HCT116 (cell line): ENCODE measurements around the gene CNTNAP2. TPM values are rescaled to one million over a fixed set of nuclear protein-coding genes. Genes with fewer than 3 reads are reported as not detected.

Experiments used
- ATAC-seq: fragments of 200-7000 bp; cut with Tn5 transposase; 2 replicates; pipeline ENCODE4 v1.9.1; 2020; ENCODE audit warnings: mild to moderate bottlenecking, moderate library complexity
- BruUV-seq: library from RNA; stranded (reverse); fragments of 400-500 nt; replicated peaks from 2 replicates; lab custom pipeline; 2021; lab: Mats Ljungman, UMichigan
- CTCF ChIA-PET: fragments of 300-600 bp; sonication (Branson Sonifier 250); formaldehyde crosslinking; loops from one replicate; lab custom pipeline; 2021; ENCODE audit warnings: antibody characterized with exemption; lab: Charles Lee
- POLR2A ChIA-PET: fragments of 300-600, 350-600 bp; sonication (Branson Sonifier 250); formaldehyde crosslinking; loops from one replicate; lab custom pipeline; 2021; ENCODE audit warnings: antibody characterized with exemption; lab: Charles Lee
- RAD21 ChIA-PET, 2 experiments: fragments of 300-600 bp; sonication (Branson Sonifier 250); formaldehyde crosslinking; loops; one replicate each; lab custom pipeline; 2023; ENCODE audit warnings: low total read pairs in 2 of 2; ENCODE audit not compliant: uncharacterized antibody in 2 of 2, unreplicated experiment in 2 of 2, low non-redundant PET in 1 of 2; lab: Charles Lee
- DNase-seq: peaks from one replicate; pipeline ENCODE4 v3.0.0-alpha.2; 2010; ENCODE audit warnings: low read depth, low spot score
- H2AFZ ChIP-seq: fragments of 200-600 bp; shearing (Covaris generic), sonication (generic); 2 replicates; pipeline ENCODE4 v1.6.1; 2017; ENCODE audit warnings: low read depth, mixed run types, mixed read lengths, antibody characterized with exemption, low read length; ENCODE audit not compliant: poor library complexity, severe bottlenecking
- H3K27ac ChIP-seq: 2 replicates; pipeline ENCODE4 v1.5.1; 2012; ENCODE audit warnings: low read depth, low read length
- H3K27me3 ChIP-seq: fragments of 200-600 bp; sonication (generic); 2 replicates; pipeline ENCODE4 v1.6.1; 2016; ENCODE audit warnings: mixed run types, low read length, mixed read lengths; ENCODE audit not compliant: insufficient read depth
- H3K36me3 ChIP-seq, 2 experiments: fragments of 200-500 bp in 1 of 2; fragments of 200-600 bp in 1 of 2; sonication (Bioruptor generic) in 1 of 2; sonication (generic) in 1 of 2; 2 replicates each; pipeline versions ENCODE4 v1.5.1 to v1.6.1; 2014 to 2016; ENCODE audit warnings: low read length in 2 of 2, inconsistent platforms in 1 of 2, mixed read lengths in 1 of 2, mixed run types in 1 of 2; ENCODE audit not compliant: insufficient read depth in 2 of 2, control insufficient read depth in 1 of 2
- H3K4me1 ChIP-seq, 2 experiments: fragments of 200-600 bp in 1 of 2; sonication (generic) in 1 of 2; 2 replicates each; pipeline versions ENCODE4 v1.5.1 to v1.6.1; 2012 to 2017; ENCODE audit warnings: low read length in 2 of 2, inconsistent platforms in 1 of 2, mild to moderate bottlenecking in 1 of 2, mixed read lengths in 1 of 2, mixed run types in 1 of 2, moderate library complexity in 1 of 2; ENCODE audit not compliant: insufficient read depth in 2 of 2, control insufficient read depth in 1 of 2
- H3K4me2 ChIP-seq: fragments of 200-600 bp; sonication (generic); 2 replicates; pipeline ENCODE4 v1.6.1; 2017; ENCODE audit warnings: mixed run types, low read length, mixed read lengths
- H3K4me3 ChIP-seq, 2 experiments: fragments of 200-600 bp in 1 of 2; sonication (generic) in 1 of 2; replicated peaks in 1 of 2; 2 replicates each; pipeline ENCODE4 v1.5.1; 2011 to 2016; ENCODE audit warnings: low read length in 2 of 2, control low read depth in 1 of 2, low read depth in 1 of 2, mild to moderate bottlenecking in 1 of 2, mixed read lengths in 1 of 2, mixed run types in 1 of 2
- H3K79me2 ChIP-seq: fragments of 200-600 bp; sonication (generic); 2 replicates; pipeline ENCODE4 v1.6.1; 2017; ENCODE audit warnings: mild to moderate bottlenecking, mixed run types, low read length, moderate library complexity, mixed read lengths; ENCODE audit not compliant: insufficient read depth
- H3K9ac ChIP-seq: fragments of 200-600 bp; sonication (generic); 2 replicates; pipeline ENCODE4 v1.6.1; 2016; ENCODE audit warnings: low read length, mixed read lengths
- H3K9me2 ChIP-seq: fragments of 200-600 bp; sonication (generic), shearing (Covaris generic); 2 replicates; pipeline ENCODE4 v1.6.1; 2017; ENCODE audit warnings: mixed run types, mild to moderate bottlenecking, moderate library complexity; ENCODE audit not compliant: insufficient read depth
- H3K9me3 ChIP-seq, 2 experiments: fragments of 200-500 bp in 1 of 2; fragments of 200-600 bp in 1 of 2; sonication (Bioruptor generic) in 1 of 2; sonication (generic) in 1 of 2; 2 replicates each; pipeline ENCODE4 v1.6.1; 2014 to 2017; ENCODE audit warnings: low read length in 2 of 2, mixed read lengths in 2 of 2, inconsistent platforms in 1 of 2, low read depth in 1 of 2, mild to moderate bottlenecking in 1 of 2, mixed run types in 1 of 2, moderate library complexity in 1 of 2; ENCODE audit not compliant: control insufficient read depth in 1 of 2, insufficient read depth in 1 of 2
- H4K20me1 ChIP-seq: fragments of 200-600 bp; sonication (generic), shearing (Covaris generic); 2 replicates; pipeline ENCODE4 v1.6.1; 2017; ENCODE audit warnings: mixed run types, mild to moderate bottlenecking, moderate library complexity; ENCODE audit not compliant: insufficient read depth
- CBX3 ChIP-seq: IDR thresholded peaks from 2 replicates; pipeline ENCODE4 v1.6.1; 2012; ENCODE audit warnings: low read depth
- EZH2phosphoT487 ChIP-seq: fragments of 200-600 bp; IDR thresholded peaks from 2 replicates; pipeline ENCODE4 v1.6.1; 2018; ENCODE audit warnings: antibody characterized with exemption, borderline replicate concordance
- FOSL1 ChIP-seq: IDR thresholded peaks from 2 replicates; pipeline ENCODE4 v1.6.1; 2012; ENCODE audit warnings: low read depth
- JUND ChIP-seq: IDR thresholded peaks from 2 replicates; pipeline ENCODE4 v1.6.1; 2012
- RAD21 ChIP-seq: IDR thresholded peaks from 2 replicates; pipeline ENCODE4 v1.6.1; 2012; ENCODE audit warnings: low read depth, mild to moderate bottlenecking
- SIN3A ChIP-seq: IDR thresholded peaks from 2 replicates; pipeline ENCODE4 v1.6.1; 2012; ENCODE audit warnings: low read depth
- intact Hi-C: fragments of 100-400 bp; cut with micrococcal nuclease; formaldehyde crosslinking; loops from 2 replicates; pipeline ENCODE4 v1.10.0; 2022
- total RNA-seq: library from RNA; stranded (reverse); gene quantifications from one replicate; pipeline ENCODE4 v1.2.1, GENCODE V29; 2021; ENCODE audit not compliant: unreplicated experiment
- TF ChIP-seq, protein P1 (sequence below): IDR thresholded peaks from 2 replicates; pipeline ENCODE4 v1.6.1; 2012; ENCODE audit warnings: low read depth

CNTNAP2 gene
- total RNA-seq, 1 experiment from 2014 or later, result 0.37 TPM

DNA sequence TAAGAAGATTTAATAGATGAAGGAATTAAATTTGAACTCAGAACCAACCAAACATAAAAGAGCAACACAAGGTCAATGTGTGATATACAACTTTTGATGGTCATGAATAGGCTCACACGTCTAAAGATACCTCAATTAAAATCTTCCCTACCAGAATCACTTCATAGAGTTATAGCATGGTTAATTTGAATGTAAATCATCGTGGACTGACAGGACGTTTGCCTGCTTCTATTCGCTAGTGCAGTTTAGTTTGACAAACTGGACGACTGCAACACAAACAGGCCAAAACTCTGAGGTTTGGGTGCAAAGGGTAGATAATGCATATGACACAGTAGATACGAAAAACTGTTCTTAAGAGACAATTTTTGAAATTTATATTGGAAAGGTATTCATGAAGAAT is 32.5 kb upstream of the CNTNAP2 start:
- Histone ChIP-seq H3K36me3 (no peaks in the 10 kb centered on the region; a peak in 1 of 4 replicates), H3K27ac (no peak overlapping the region), H3K27me3 (no peaks in the 10 kb centered on the region), H3K4me2 (no peak overlapping the region), H3K9ac (no peak overlapping the region), H4K20me1 (no peaks in the 10 kb centered on the region), H3K9me2 (no peaks in the 10 kb centered on the region), H3K4me1 (no peaks in the 10 kb centered on the region), H3K9me3 (peaks cover 0 to 15% of the 10 kb centered on the region in 2 experiments; a peak in 1 of 4 replicates), H2AFZ (no peak overlapping the region), H3K4me3 (no peak overlapping the region), H3K79me2 (no peaks in the 10 kb centered on the region)
- ChIA-PET POLR2A (no interaction called here), RAD21 (no interaction called here), CTCF (no interaction called here)
- intact Hi-C loops, result no loop called here
- ATAC-seq (no peak), DNase-seq (no peak)
- TF ChIP-seq, protein P1, sequence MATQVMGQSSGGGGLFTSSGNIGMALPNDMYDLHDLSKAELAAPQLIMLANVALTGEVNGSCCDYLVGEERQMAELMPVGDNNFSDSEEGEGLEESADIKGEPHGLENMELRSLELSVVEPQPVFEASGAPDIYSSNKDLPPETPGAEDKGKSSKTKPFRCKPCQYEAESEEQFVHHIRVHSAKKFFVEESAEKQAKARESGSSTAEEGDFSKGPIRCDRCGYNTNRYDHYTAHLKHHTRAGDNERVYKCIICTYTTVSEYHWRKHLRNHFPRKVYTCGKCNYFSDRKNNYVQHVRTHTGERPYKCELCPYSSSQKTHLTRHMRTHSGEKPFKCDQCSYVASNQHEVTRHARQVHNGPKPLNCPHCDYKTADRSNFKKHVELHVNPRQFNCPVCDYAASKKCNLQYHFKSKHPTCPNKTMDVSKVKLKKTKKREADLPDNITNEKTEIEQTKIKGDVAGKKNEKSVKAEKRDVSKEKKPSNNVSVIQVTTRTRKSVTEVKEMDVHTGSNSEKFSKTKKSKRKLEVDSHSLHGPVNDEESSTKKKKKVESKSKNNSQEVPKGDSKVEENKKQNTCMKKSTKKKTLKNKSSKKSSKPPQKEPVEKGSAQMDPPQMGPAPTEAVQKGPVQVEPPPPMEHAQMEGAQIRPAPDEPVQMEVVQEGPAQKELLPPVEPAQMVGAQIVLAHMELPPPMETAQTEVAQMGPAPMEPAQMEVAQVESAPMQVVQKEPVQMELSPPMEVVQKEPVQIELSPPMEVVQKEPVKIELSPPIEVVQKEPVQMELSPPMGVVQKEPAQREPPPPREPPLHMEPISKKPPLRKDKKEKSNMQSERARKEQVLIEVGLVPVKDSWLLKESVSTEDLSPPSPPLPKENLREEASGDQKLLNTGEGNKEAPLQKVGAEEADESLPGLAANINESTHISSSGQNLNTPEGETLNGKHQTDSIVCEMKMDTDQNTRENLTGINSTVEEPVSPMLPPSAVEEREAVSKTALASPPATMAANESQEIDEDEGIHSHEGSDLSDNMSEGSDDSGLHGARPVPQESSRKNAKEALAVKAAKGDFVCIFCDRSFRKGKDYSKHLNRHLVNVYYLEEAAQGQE, result no peak
- TF ChIP-seq RAD21 (no peak), CBX3 (no peak), SIN3A (no peak), JUND (no peak), EZH2phosphoT487 (no peak), FOSL1 (no peak)
- BruUV-seq, result no TSS peak
